K562 (cell line): ENCODE measurements around the gene CHPF. TPM values are rescaled to one million over a fixed set of nuclear protein-coding genes. Genes with fewer than 3 reads are reported as not detected.

Experiments
- DMBX1 ChIP-seq: fragments of 250-450 bp; sonication (Bioruptor Pico); IDR thresholded peaks from 2 replicates; pipeline ENCODE4 v1.8.0; 2022; ENCODE audit warnings: inconsistent platforms, mild to moderate bottlenecking, moderate library complexity, borderline replicate concordance
- ETS2 ChIP-seq: IDR thresholded peaks from 2 replicates; pipeline ENCODE4 v1.6.1; 2016; ENCODE audit warnings: borderline replicate concordance, missing genetic modification characterization, mild to moderate bottlenecking, moderate library complexity, missing compliant biosample characterization; ENCODE audit not compliant: poor library complexity, severe bottlenecking
- FOS ChIP-seq: IDR thresholded peaks from 3 replicates; pipeline ENCODE4 v1.6.1; 2011; ENCODE audit not compliant: insufficient read length; ENCODE audit errors: extremely low read depth
- LCOR ChIP-seq: sonication (generic); formaldehyde crosslinking; IDR thresholded peaks from 2 replicates; pipeline ENCODE4 v1.8.0; 2022; ENCODE audit warnings: mild to moderate bottlenecking, missing genetic modification reagents
- NFIX ChIP-seq: fragments of 250-450 bp; sonication (Bioruptor Pico); IDR thresholded peaks from 2 replicates; pipeline ENCODE4 v1.4.0; 2020; ENCODE audit warnings: low read depth, mild to moderate bottlenecking, moderate library complexity
- POLR3A ChIP-seq: IDR thresholded peaks from 2 replicates; pipeline ENCODE4 v1.6.1; 2011; ENCODE audit warnings: borderline replicate concordance, mild to moderate bottlenecking, moderate library complexity; ENCODE audit not compliant: insufficient read length, insufficient read depth; ENCODE audit errors: extremely low read depth
- RB1 ChIP-seq: fragments of 450-650 bp; IDR thresholded peaks from 2 replicates; pipeline ENCODE4 v1.6.1; 2017; ENCODE audit warnings: low read depth, mild to moderate bottlenecking
- RBM34 ChIP-seq: fragments of 200-400 bp; formaldehyde crosslinking; IDR thresholded peaks from 2 replicates; pipeline ENCODE4 v1.6.1; 2018; ENCODE audit warnings: low read length, borderline replicate concordance; ENCODE audit not compliant: insufficient read depth
- SAP30 ChIP-seq: fragments of 200-600 bp; sonication (generic); IDR thresholded peaks from 2 replicates; pipeline ENCODE4 v1.6.1; 2012; ENCODE audit warnings: borderline replicate concordance, low read depth, mild to moderate bottlenecking, moderate library complexity, low read length, control low read depth, inconsistent platforms; ENCODE audit not compliant: insufficient read depth, poor library complexity, severe bottlenecking
- TRIM24 ChIP-seq, 2 experiments: fragments of 450-650 bp; IDR thresholded peaks; 2 replicates each; pipeline ENCODE4 v1.6.1; 2016
- TRIM28 ChIP-seq: fragments of 450-650 bp; IDR thresholded peaks from 2 replicates; pipeline ENCODE4 v1.6.1; 2017
- ZNF274 ChIP-seq: IDR thresholded peaks from 2 replicates; pipeline ENCODE4 v1.6.1; 2011; ENCODE audit warnings: low read depth, mild to moderate bottlenecking, low read length, moderate library complexity, borderline replicate concordance
- ZNF75A ChIP-seq: fragments of 450-650 bp; formaldehyde crosslinking; IDR thresholded peaks from 2 replicates; pipeline ENCODE4 v1.4.0; 2020; ENCODE audit warnings: mild to moderate bottlenecking
- ZNF785 ChIP-seq: fragments of 250-450 bp; sonication (Bioruptor Pico); IDR thresholded peaks from 2 replicates; pipeline ENCODE4 v1.4.0; 2020; ENCODE audit warnings: mild to moderate bottlenecking
- polyA plus RNA-seq, 8 experiments: library from polyadenylated mRNA; depleted of rRNA in 4 of 8; stranded (reverse) in 5 of 8; unstranded in 3 of 8; fragments of >200 nt; fragmentation: Nextera tagmentation in 2 of 8; fragmentation: Illumina TruSeq in 1 of 8; extraction: Ambion mirVana in 2 of 8; extraction: Trizol in 1 of 8; gene quantifications; 2 replicates each; pipeline versions ENCODE4 v1.2.1 to v1.2.3, GENCODE V29; 2011 to 2014; ENCODE audit warnings: inconsistent platforms in 1 of 8, missing spikeins in 1 of 8
- total RNA-seq, 7 experiments: library from RNA; depleted of rRNA in 6 of 7; stranded (reverse); fragments of >200 nt in 6 of 7; fragmentation: Illumina TruSeq in 2 of 7; extraction: Trizol in 2 of 7; gene quantifications; 2 replicates each; pipeline versions ENCODE4 v1.2.1 to v1.2.3, GENCODE V29; 2011 to 2021; ENCODE audit warnings: low replicate concordance in 1 of 7
- TF ChIP-seq, protein P1 (sequence below): sonication (generic); formaldehyde crosslinking; IDR thresholded peaks from 2 replicates; pipeline ENCODE4 v1.8.1; 2023; ENCODE audit warnings: missing genetic modification reagents, mild to moderate bottlenecking, borderline replicate concordance
- TF ChIP-seq, protein P2 (sequence below): sonication (generic); formaldehyde crosslinking; IDR thresholded peaks from 2 replicates; pipeline ENCODE4 v1.8.1; 2023; ENCODE audit warnings: mild to moderate bottlenecking, missing genetic modification reagents
- TF ChIP-seq, protein P3 (sequence below): fragments of 250-450 bp; sonication (Bioruptor Pico); IDR thresholded peaks from 2 replicates; pipeline ENCODE4 v1.9.0; 2021; ENCODE audit warnings: mild to moderate bottlenecking, inconsistent platforms

The CHPF gene
- total and polyA plus RNA-seq, 9 of the 15 experiments (the other 6 are each of a cell fraction or from before 2014, with no cell fraction given): 0.15 to 57.2 (median 7.9) TPM

DNA sequence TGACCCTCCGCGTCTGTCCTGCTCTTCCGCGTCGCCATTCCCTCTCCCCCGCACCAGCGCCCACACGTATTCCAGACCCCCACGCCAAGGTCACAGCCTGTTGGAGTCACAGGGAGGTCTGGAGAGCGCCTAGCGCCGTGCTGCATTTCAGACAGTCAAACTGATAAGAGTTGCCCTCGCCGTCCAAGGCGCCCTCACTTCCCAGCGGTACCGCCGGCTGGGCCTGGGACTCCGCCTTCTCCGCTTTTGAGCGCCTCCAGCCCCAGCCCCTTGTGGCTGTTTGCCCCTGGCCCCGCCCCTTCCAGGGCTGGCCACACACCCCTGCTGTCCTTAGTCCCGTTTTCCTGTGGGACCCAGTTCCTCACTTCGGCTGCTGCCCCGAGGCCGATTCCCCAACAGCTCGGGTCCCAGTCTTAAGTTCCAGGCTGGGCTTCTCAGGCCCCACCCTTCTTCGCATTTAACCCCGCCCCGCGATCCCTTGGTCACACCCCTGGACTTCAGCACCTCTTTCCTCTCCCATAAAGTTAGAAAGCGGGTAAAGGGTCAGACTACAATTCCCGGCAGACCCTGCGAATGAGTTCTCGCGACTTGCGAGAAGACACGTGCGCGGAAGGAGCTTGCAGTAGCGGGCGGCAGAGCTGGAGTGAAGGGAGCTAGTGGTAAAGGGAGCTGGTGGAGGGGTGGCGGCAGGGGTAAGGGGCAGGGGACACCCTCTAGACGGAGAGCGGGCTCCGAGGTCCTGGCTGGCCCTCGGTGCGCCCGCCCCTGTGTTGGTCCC lies 45.1 kb downstream of the CHPF start, which contains the start of gene GMPPA (continued):
- TF ChIP-seq, protein P1, sequence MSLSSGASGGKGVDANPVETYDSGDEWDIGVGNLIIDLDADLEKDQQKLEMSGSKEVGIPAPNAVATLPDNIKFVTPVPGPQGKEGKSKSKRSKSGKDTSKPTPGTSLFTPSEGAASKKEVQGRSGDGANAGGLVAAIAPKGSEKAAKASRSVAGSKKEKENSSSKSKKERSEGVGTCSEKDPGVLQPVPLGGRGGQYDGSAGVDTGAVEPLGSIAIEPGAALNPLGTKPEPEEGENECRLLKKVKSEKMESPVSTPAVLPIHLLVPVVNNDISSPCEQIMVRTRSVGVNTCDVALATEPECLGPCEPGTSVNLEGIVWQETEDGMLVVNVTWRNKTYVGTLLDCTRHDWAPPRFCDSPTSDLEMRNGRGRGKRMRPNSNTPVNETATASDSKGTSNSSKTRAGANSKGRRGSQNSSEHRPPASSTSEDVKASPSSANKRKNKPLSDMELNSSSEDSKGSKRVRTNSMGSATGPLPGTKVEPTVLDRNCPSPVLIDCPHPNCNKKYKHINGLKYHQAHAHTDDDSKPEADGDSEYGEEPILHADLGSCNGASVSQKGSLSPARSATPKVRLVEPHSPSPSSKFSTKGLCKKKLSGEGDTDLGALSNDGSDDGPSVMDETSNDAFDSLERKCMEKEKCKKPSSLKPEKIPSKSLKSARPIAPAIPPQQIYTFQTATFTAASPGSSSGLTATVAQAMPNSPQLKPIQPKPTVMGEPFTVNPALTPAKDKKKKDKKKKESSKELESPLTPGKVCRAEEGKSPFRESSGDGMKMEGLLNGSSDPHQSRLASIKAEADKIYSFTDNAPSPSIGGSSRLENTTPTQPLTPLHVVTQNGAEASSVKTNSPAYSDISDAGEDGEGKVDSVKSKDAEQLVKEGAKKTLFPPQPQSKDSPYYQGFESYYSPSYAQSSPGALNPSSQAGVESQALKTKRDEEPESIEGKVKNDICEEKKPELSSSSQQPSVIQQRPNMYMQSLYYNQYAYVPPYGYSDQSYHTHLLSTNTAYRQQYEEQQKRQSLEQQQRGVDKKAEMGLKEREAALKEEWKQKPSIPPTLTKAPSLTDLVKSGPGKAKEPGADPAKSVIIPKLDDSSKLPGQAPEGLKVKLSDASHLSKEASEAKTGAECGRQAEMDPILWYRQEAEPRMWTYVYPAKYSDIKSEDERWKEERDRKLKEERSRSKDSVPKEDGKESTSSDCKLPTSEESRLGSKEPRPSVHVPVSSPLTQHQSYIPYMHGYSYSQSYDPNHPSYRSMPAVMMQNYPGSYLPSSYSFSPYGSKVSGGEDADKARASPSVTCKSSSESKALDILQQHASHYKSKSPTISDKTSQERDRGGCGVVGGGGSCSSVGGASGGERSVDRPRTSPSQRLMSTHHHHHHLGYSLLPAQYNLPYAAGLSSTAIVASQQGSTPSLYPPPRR (CRISPR knock-in tag): no peak
- TF ChIP-seq TRIM24 (IDR thresholded peaks at IDR 0.05) (0 out of 4 replicates have a peak, but pooled peaks of 1 of the 2 experiments have one; percentile 35), POLR3A (no peak), ZNF785 (CRISPR knock-in tag) (no peak), NFIX (no peak), RB1 (no peak), RBM34 (no peak), SAP30 (peak; percentile 29), FOS (no peak), ZNF75A (CRISPR knock-in tag) (no peak), ZNF274 (no peak), DMBX1 (CRISPR knock-in tag) (no peak), TRIM28 (no peak), LCOR (CRISPR knock-in tag) (no peak; the same call in 1 of the 2 replicates), ETS2 (tag) (no peak)
- TF ChIP-seq, protein P2, sequence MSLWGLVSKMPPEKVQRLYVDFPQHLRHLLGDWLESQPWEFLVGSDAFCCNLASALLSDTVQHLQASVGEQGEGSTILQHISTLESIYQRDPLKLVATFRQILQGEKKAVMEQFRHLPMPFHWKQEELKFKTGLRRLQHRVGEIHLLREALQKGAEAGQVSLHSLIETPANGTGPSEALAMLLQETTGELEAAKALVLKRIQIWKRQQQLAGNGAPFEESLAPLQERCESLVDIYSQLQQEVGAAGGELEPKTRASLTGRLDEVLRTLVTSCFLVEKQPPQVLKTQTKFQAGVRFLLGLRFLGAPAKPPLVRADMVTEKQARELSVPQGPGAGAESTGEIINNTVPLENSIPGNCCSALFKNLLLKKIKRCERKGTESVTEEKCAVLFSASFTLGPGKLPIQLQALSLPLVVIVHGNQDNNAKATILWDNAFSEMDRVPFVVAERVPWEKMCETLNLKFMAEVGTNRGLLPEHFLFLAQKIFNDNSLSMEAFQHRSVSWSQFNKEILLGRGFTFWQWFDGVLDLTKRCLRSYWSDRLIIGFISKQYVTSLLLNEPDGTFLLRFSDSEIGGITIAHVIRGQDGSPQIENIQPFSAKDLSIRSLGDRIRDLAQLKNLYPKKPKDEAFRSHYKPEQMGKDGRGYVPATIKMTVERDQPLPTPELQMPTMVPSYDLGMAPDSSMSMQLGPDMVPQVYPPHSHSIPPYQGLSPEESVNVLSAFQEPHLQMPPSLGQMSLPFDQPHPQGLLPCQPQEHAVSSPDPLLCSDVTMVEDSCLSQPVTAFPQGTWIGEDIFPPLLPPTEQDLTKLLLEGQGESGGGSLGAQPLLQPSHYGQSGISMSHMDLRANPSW (CRISPR knock-in tag): no peak
- TF ChIP-seq, protein P3, sequence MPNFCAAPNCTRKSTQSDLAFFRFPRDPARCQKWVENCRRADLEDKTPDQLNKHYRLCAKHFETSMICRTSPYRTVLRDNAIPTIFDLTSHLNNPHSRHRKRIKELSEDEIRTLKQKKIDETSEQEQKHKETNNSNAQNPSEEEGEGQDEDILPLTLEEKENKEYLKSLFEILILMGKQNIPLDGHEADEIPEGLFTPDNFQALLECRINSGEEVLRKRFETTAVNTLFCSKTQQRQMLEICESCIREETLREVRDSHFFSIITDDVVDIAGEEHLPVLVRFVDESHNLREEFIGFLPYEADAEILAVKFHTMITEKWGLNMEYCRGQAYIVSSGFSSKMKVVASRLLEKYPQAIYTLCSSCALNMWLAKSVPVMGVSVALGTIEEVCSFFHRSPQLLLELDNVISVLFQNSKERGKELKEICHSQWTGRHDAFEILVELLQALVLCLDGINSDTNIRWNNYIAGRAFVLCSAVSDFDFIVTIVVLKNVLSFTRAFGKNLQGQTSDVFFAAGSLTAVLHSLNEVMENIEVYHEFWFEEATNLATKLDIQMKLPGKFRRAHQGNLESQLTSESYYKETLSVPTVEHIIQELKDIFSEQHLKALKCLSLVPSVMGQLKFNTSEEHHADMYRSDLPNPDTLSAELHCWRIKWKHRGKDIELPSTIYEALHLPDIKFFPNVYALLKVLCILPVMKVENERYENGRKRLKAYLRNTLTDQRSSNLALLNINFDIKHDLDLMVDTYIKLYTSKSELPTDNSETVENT (CRISPR knock-in tag): no peak
